Testis (tissue), 3 donors: ENCODE data around the gene CACNA1S. TPM values are rescaled to one million over a fixed set of nuclear protein-coding genes. Genes with fewer than 3 reads are reported as not detected.

Source experiments
- DNase-seq: peaks from one replicate; pipeline ENCODE4 v3.0.0-alpha.2; 2019
- H3K27ac ChIP-seq, 2 donors: fragments of 200-600 bp; sonication (generic); one replicate each; pipeline ENCODE4 v1.5.1; 2019
- H3K27me3 ChIP-seq: fragments of 200-600 bp; sonication (generic); one replicate; pipeline ENCODE4 v1.5.1; 2019
- H3K36me3 ChIP-seq: fragments of 200-600 bp; sonication (generic); one replicate; pipeline ENCODE4 v1.5.1; 2017; ENCODE audit warnings: low read depth; ENCODE audit errors: missing control alignments
- H3K4me1 ChIP-seq: fragments of 200-600 bp; sonication (generic); one replicate; pipeline ENCODE4 v1.5.1; 2019
- H3K4me3 ChIP-seq, 2 donors: fragments of 200-600 bp; sonication (generic); one replicate each; pipeline ENCODE4 v1.5.1; 2017 to 2019
- H3K9me3 ChIP-seq: fragments of 200-600 bp; sonication (generic); one replicate; pipeline ENCODE4 v1.5.1; 2017
- CTCF ChIP-seq, 3 experiments: fragments of 450-650 bp in 2 of 3; fragments of 200-600 bp in 1 of 3; sonication (generic) in 1 of 3; IDR thresholded peaks; one replicate each; pipeline ENCODE4 v1.5.1; 2016 to 2019; ENCODE audit warnings: antibody characterized with exemption in 3 of 3, mild to moderate bottlenecking in 2 of 3, moderate library complexity in 1 of 3
- POLR2A ChIP-seq: fragments of 450-650 bp; IDR thresholded peaks from one replicate; pipeline ENCODE4 v1.6.1; 2017; ENCODE audit warnings: antibody characterized with exemption, mild to moderate bottlenecking, moderate library complexity
- WGBS, 2 donors: methylation state at CpG; one replicate each; pipeline ENCODE4 v1.1.5; 2018; 5-methylcytosine and 5-hydroxymethylcytosine counted together
- intact Hi-C: fragments of 100-400 bp; cut with DNase I; formaldehyde crosslinking; loops from one replicate; pipeline ENCODE4 v1.15.1; 2023; ENCODE audit warnings: low total_unique reads
- polyA plus RNA-seq: library from polyadenylated mRNA; stranded (reverse); fragments of 350-450 nt; fragmentation: Illumina TruSeq; extraction: RNeasy Lipid Tissue Mini Kit (QIAGEN cat#74804); gene quantifications from one replicate; pipeline ENCODE4 v1.2.3, GENCODE V29; 2014; ENCODE audit warnings: low read depth, low replicate concordance; ENCODE audit not compliant: insufficient read depth
- total RNA-seq, 2 donors: library from RNA; depleted of rRNA; stranded (reverse); fragments of >200 nt; gene quantifications; one replicate each; pipeline ENCODE4 v1.2.3, GENCODE V29; 2016

The CACNA1S gene
- total and polyA plus RNA-seq, 3 donors from 2014 or later = 0.08 to 0.87 (median 0.12) TPM

DNA sequence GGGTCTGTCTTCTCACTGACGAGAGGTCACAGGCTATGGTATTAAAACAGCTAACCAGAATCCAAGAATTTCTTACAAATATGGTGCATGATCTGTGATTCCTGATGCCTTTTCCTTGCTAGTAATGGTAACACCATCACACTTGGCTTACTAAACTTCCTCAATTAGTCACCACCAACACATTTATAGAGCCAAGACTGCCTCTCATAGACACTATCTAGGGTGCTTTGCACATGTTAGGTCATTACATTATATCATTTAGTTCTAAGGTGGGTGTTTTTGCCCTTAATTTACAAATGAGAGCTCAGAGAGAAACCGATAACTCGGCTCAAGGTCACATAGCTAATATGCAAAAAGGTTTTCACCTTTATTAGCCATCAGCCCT is 97.4 kb downstream of the CACNA1S start:
- TF ChIP-seq POLR2A (no peak), CTCF (IDR thresholded peaks at IDR 0.05) (no peak)
- Histone ChIP-seq H3K27me3 (no peaks in the 10 kb centered on the region), H3K4me1 (peaks cover 26% of the 10 kb centered on the region), H3K9me3 (no peaks in the 10 kb centered on the region), H3K36me3 (no peaks in the 10 kb centered on the region), H3K4me3 (no peak overlapping the region), H3K27ac (no peak overlapping the region)
- DNase-seq = no peak
- intact Hi-C loops = no loop called here
- 68 to 73% methylated on average over 3 of the region's 3 CpGs for WGBS, 2 donors

- Histone ChIP-seq H3K27me3 (no peaks in the 10 kb centered on the region), H3K4me3 (peak overlapping the region in 1 of 2 donors; percentile 37), H3K27ac (no peak overlapping the region), H3K9me3 (no peaks in the 10 kb centered on the region), H3K4me1 (peaks cover 26% of the 10 kb centered on the region), H3K36me3 (no peaks in the 10 kb centered on the region)
- WGBS, 2 donors = 29 to 32% methylated on average over 21 to 33 of the region's 33 CpGs
- intact Hi-C loops = no loop called here
- peak; percentile 51 for DNase-seq
- TF ChIP-seq CTCF (IDR thresholded peaks at IDR 0.05) (no peak), POLR2A (no peak)
Observed at GRCh38 chr1:201013991-201014815, 98.0 kb downstream of the CACNA1S start.

- intact Hi-C loops = no loop called here
- Histone ChIP-seq H3K27ac (no peak overlapping the region), H3K27me3 (no peaks in the 10 kb centered on the region), H3K4me3 (no peak overlapping the region), H3K4me1 (peaks cover 26% of the 10 kb centered on the region), H3K36me3 (no peaks in the 10 kb centered on the region), H3K9me3 (no peaks in the 10 kb centered on the region)
- TF ChIP-seq POLR2A (no peak), CTCF (IDR thresholded peaks at IDR 0.05) (no peak)
- DNase-seq = no peak
- 81 to 93% methylated on average over 4 of the region's 4 CpGs for WGBS, 2 donors
Observed at GRCh38 chr1:201013031-201013485, 99.2 kb downstream of the CACNA1S start.

DNA sequence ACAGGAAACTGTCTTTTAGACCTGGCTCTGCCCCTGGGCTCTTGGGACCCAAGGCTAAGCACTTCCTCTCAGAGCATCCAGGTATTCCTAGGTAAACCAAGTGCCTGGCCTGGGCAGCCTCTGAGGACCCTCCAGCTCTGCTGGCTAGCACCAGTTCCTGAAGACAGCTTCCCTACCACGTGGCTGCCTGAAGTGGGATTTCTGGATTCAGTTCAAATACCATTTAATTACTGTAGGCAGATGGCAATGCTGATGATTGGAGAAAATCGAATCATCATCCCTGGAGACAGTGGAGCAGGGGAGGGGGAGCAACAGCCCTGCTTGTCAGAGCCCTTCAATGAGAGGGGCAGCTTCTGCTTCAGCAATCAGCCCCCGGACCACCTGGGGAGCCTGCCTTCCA is 100.6 kb downstream of the CACNA1S start:
- no peak for DNase-seq
- no peak overlapping the region for H3K27ac ChIP-seq
- TF ChIP-seq CTCF (IDR thresholded peaks at IDR 0.05) (no peak), POLR2A (no peak)
- WGBS, 2 donors = 76 to 85% methylated on average over 3 of the region's 3 CpGs
- intact Hi-C loops = no loop called here
- peaks cover 24% of the 10 kb centered on the region for H3K4me1 ChIP-seq
- H3K4me3 ChIP-seq = no peak overlapping the region
- no peaks in the 10 kb centered on the region for H3K36me3 ChIP-seq
- no peaks in the 10 kb centered on the region for H3K27me3 ChIP-seq
- H3K9me3 ChIP-seq = no peaks in the 10 kb centered on the region
